Lower leg skin (tissue), 4 donors: Measurements from ENCODE around the gene POU2AF2. TPM values are rescaled to one million over a fixed set of nuclear protein-coding genes. Genes with fewer than 3 reads are reported as not detected.

Source experiments
- DNase-seq, 2 donors: peaks; one replicate each; pipeline ENCODE4 v3.0.0-alpha.2; 2019; ENCODE audit warnings: low spot score in 2 of 2
- H3K4me3 ChIP-seq: fragments of 200-600 bp; sonication (generic); 2 replicates; pipeline ENCODE4 v1.5.1; 2017; ENCODE audit warnings: mild to moderate bottlenecking, low read depth; ENCODE audit not compliant: poor library complexity, severe bottlenecking
- CTCF ChIP-seq, 3 donors: fragments of 450-650 bp; IDR thresholded peaks; one replicate each; pipeline ENCODE4 v1.5.1; 2016; ENCODE audit warnings: antibody characterized with exemption in 3 of 3, mild to moderate bottlenecking in 3 of 3, moderate library complexity in 2 of 3
- POLR2A ChIP-seq, 2 donors: fragments of 450-650 bp; IDR thresholded peaks; one replicate each; pipeline ENCODE4 v1.6.1; 2016 to 2017; ENCODE audit warnings: antibody characterized with exemption in 2 of 2, mild to moderate bottlenecking in 1 of 2, moderate library complexity in 1 of 2
- WGBS, 2 donors: methylation state at CpG; one replicate each; pipeline ENCODE4 v1.1.5; 2018; 5-methylcytosine and 5-hydroxymethylcytosine counted together
- intact Hi-C: fragments of 100-400 bp; cut with DNase I; formaldehyde crosslinking; loops from one replicate; pipeline ENCODE4 v1.15.0; 2023; ENCODE audit warnings: low total_unique reads
- total RNA-seq, 4 donors: library from RNA; depleted of rRNA; stranded (reverse); fragments of >200 nt; gene quantifications; one replicate each; pipeline ENCODE4 v1.1.0, GENCODE V29; 2016

The POU2AF2 gene
- total RNA-seq, 4 donors from 2014 or later = not detected

GRCh38 chr11:111301842-111302118 lies 56.3 kb downstream of the POU2AF2 start:
- intact Hi-C loops = no loop called here
- DNase-seq = no peak
- WGBS, 2 donors = 79 to 90% methylated on average over 3 of the region's 3 CpGs
- H3K4me3 ChIP-seq = no peak overlapping the region
- no peak for TF ChIP-seq CTCF (IDR thresholded peaks at IDR 0.05)
- no peak for TF ChIP-seq POLR2A (IDR thresholded peaks at IDR 0.05)

- H3K4me3 ChIP-seq = no peak overlapping the region
- no peak for DNase-seq
- TF ChIP-seq POLR2A (IDR thresholded peaks at IDR 0.05) (no peak), CTCF (IDR thresholded peaks at IDR 0.05) (no peak)
- WGBS, 2 donors = 29 to 35% methylated on average over 3 of the region's 3 CpGs
- intact Hi-C loops = no loop called here
These were observed 56.8 kb downstream of the POU2AF2 start for GRCh38 chr11:111302298-111302697.

- 31 to 38% methylated on average over 4 of the region's 4 CpGs for WGBS, 2 donors
- H3K4me3 ChIP-seq = no peak overlapping the region
- intact Hi-C loops = no loop called here
- TF ChIP-seq CTCF (IDR thresholded peaks at IDR 0.05) (no peak), POLR2A (IDR thresholded peaks at IDR 0.05) (no peak)
- no peak for DNase-seq
These were observed 57.9 kb downstream of the POU2AF2 start for GRCh38 chr11:111303461-111303860.

GRCh38 chr11:111305162-111305802 lies 59.8 kb downstream of the POU2AF2 start:
- H3K4me3 ChIP-seq = no peak overlapping the region
- intact Hi-C loops = no loop called here
- DNase-seq = no peak
- TF ChIP-seq CTCF (IDR thresholded peaks at IDR 0.05) (no peak), POLR2A (IDR thresholded peaks at IDR 0.05) (no peak)
- 80 to 83% methylated on average over 5 of the region's 5 CpGs for WGBS, 2 donors

- DNase-seq = no peak
- TF ChIP-seq CTCF (IDR thresholded peaks at IDR 0.05) (no peak), POLR2A (IDR thresholded peaks at IDR 0.05) (no peak)
- 78 to 81% methylated on average over 4 of the region's 4 CpGs for WGBS, 2 donors
- no peak overlapping the region for H3K4me3 ChIP-seq
- intact Hi-C loops = no loop called here
These were observed 60.4 kb downstream of the POU2AF2 start for GRCh38 chr11:111305876-111306275.

GRCh38 chr11:111306321-111306720 lies 60.8 kb downstream of the POU2AF2 start:
- intact Hi-C loops = no loop called here
- no peak for DNase-seq
- TF ChIP-seq POLR2A (IDR thresholded peaks at IDR 0.05) (no peak), CTCF (IDR thresholded peaks at IDR 0.05) (no peak)
- no peak overlapping the region for H3K4me3 ChIP-seq
- WGBS, 2 donors = 76 to 86% methylated on average over 5 of the region's 5 CpGs
